Measurements from ENCODE around the gene TANGO2. TPM values are rescaled to one million over a fixed set of nuclear protein-coding genes. Genes with fewer than 3 reads are reported as not detected.

TANGO2 gene
- total and polyA plus RNA-seq, 2 donors (not counting 1 experiment from before 2014, with no cell fraction given) = 75.5 to 75.6 TPM

- ATAC-seq (ENCODE audit: low read depth) = no peak
These were observed 43.3 kb upstream of the TANGO2 start for GRCh38 chr22:19977296-19978243.

More at GRCh38 chr22:19977296-19978243, 43.3 kb upstream of the TANGO2 start:
- H3K4me3 ChIP-seq (ENCODE audit: control extremely low read depth in 1 of 5, extremely low read depth in 1 of 5, insufficient read depth in 1 of 5, low read depth in 2 of 5, low read length in 4 of 5) = no peak overlapping the region
- intact Hi-C loops (cut with micrococcal nuclease) = no loop called here
- no peak for TF ChIP-seq EZH2 (IDR thresholded peaks at IDR 0.05; ENCODE audit: borderline replicate concordance, insufficient read depth, low read depth, low read length, poor library complexity, severe bottlenecking)
- no peak for TF ChIP-seq CTCF (IDR thresholded peaks at IDR 0.05)
- H3K4me3 Mint-ChIP-seq = no peak overlapping the region
- H3K79me2 ChIP-seq (ENCODE audit: control insufficient read depth, insufficient read depth, low read length) = no peaks in the 10 kb centered on the region
- H2AFZ ChIP-seq (ENCODE audit: insufficient read depth, low read depth, low read length, poor library complexity, severe bottlenecking) = no peak overlapping the region
- H3K4me1 ChIP-seq (ENCODE audit: control insufficient read depth in 2 of 2, insufficient read depth in 2 of 2, low read length in 2 of 2) = no peaks in the 10 kb centered on the region
- H3K27me3 Mint-ChIP-seq = no peaks in the 10 kb centered on the region
- no peak overlapping the region for H3K4me2 ChIP-seq (replicated peaks; ENCODE audit: low read depth, low read length, poor library complexity, severe bottlenecking)
- H3K27me3 ChIP-seq (replicated peaks in 1 of 4; ENCODE audit: control extremely low read depth in 1 of 4, control insufficient read depth in 3 of 4, insufficient read depth in 4 of 4, low read length in 3 of 4) = no peaks in the 10 kb centered on the region
- H4K20me1 ChIP-seq (ENCODE audit: control insufficient read depth, insufficient read depth, low read length, poor library complexity, severe bottlenecking) = no peaks in the 10 kb centered on the region
- no peak overlapping the region for H3K27ac ChIP-seq (ENCODE audit: low read length in 2 of 2)
- no peak overlapping the region for H3K9ac ChIP-seq (ENCODE audit: low read length)
- H3K4me1 Mint-ChIP-seq = peaks cover 9% of the 10 kb centered on the region
- no peaks in the 10 kb centered on the region for H3K9me3 ChIP-seq (ENCODE audit: control extremely low read depth in 1 of 3, control insufficient read depth in 2 of 3, insufficient read depth in 1 of 3, low read length in 2 of 3)
- no peak for DNase-seq
- ChIA-PET CTCF (interaction anchor here (0.8 to 1.4 kb wide), 2 partner anchors 36 to 180 kb away, joined by 3 to 5 read pairs; no protein-coding TSS in a partner anchor), POLR2A (no interaction called here)
- no peaks in the 10 kb centered on the region for H3K36me3 ChIP-seq (replicated peaks in 1 of 2; ENCODE audit: control extremely low read depth in 1 of 2, control insufficient read depth in 1 of 2, extremely low read depth in 1 of 2, insufficient read depth in 2 of 2, low read length in 1 of 2)
- H3K9me3 Mint-ChIP-seq (ENCODE audit: insufficient read depth) = no peaks in the 10 kb centered on the region
- 95% methylated on average over 32 of the region's 32 CpGs for WGBS (ENCODE audit: insufficient coverage)
- H3K27ac Mint-ChIP-seq = no peak overlapping the region

Data from B cell (primary cell).